NCI-H2107 treated with DMSO at 0.1 percent for 48 hours (cell line): Measurements from ENCODE around the gene ANO10.
A peak's percentile ranks its signal among the peaks of the same experiment; 100 is the strongest.
"Not testable (repeated sequence)": the region's sequence is repeated elsewhere in the genome, so short reads cannot be mapped to it uniquely, and the experiment has no call there.

Experiments used
- DNase-seq: peaks from one replicate; lab custom pipeline; 2025; ENCODE audit not compliant: unreplicated experiment; lab: John Stamatoyannopoulos, UW

The ANO10 gene

GRCh38 chr3:43523454-43524053 is 98.3 kb downstream of the ANO10 start:
- DNase-seq, result no peak

- no peak for DNase-seq
Observed at GRCh38 chr3:43522727-43523362, 99.0 kb downstream of the ANO10 start.

- DNase-seq, result no peak
Observed at GRCh38 chr3:43521941-43522340, 99.9 kb downstream of the ANO10 start.

- DNase-seq, result not testable (repeated sequence)
Observed at GRCh38 chr3:43518515-43518914, 103.3 kb downstream of the ANO10 start.

GRCh38 chr3:43515970-43516635 is 105.7 kb downstream of the ANO10 start:
- DNase-seq, result no peak

- DNase-seq, result no peak
Observed at GRCh38 chr3:43515208-43515917, 106.4 kb downstream of the ANO10 start.

GRCh38 chr3:43512754-43513404 is 108.9 kb downstream of the ANO10 start:
- no peak for DNase-seq

- no peak for DNase-seq
Observed at GRCh38 chr3:43506644-43507043, 115.2 kb downstream of the ANO10 start.

- no peak for DNase-seq
Observed at GRCh38 chr3:43505351-43505750, 116.5 kb downstream of the ANO10 start.

GRCh38 chr3:43503067-43503728 is 118.6 kb downstream of the ANO10 start:
- DNase-seq, result peak; percentile 43

GRCh38 chr3:43499256-43499655 is 122.6 kb downstream of the ANO10 start:
- DNase-seq, result no peak

GRCh38 chr3:43497905-43498365 is 123.9 kb downstream of the ANO10 start:
- DNase-seq, result no peak

GRCh38 chr3:43497422-43497821 is 124.4 kb downstream of the ANO10 start:
- no peak for DNase-seq

GRCh38 chr3:43496740-43497375 is 125.0 kb downstream of the ANO10 start:
- DNase-seq, result no peak

- DNase-seq, result not testable (repeated sequence)
Observed at GRCh38 chr3:43492932-43493331, 128.9 kb downstream of the ANO10 start.

- DNase-seq, result not testable (repeated sequence)
Observed at GRCh38 chr3:43491807-43492206, 130.0 kb downstream of the ANO10 start.

GRCh38 chr3:43490640-43491185 is 131.1 kb downstream of the ANO10 start:
- DNase-seq, result no peak

- no peak for DNase-seq
Observed at GRCh38 chr3:43489930-43490329, 131.9 kb downstream of the ANO10 start.

GRCh38 chr3:43485931-43486330 is 135.9 kb downstream of the ANO10 start:
- no peak for DNase-seq
